ENCODE measurements around the gene STEEP1. TPM values are rescaled to one million over a fixed set of nuclear protein-coding genes. Genes with fewer than 3 reads are reported as not detected.

STEEP1 gene
- total RNA-seq, 6 experiments from 2014 or later = 4.5 to 13.9 (median 7.1) TPM

- peak overlapping the region; percentile 65 to 70 (median 66) for H3K4me3 ChIP-seq
- H3K4me1 ChIP-seq = no peaks in the 10 kb centered on the region
- no peaks in the 10 kb centered on the region for H3K9me3 ChIP-seq
- intact Hi-C loops (cut with DNase I) = no loop called here
- H3K27me3 ChIP-seq = no peaks in the 10 kb centered on the region
- H3K27ac ChIP-seq = peak overlapping the region; percentile 72 to 95 (median 90)
- TF ChIP-seq POLR2A (IDR thresholded peaks at IDR 0.05) (no peak), CTCF (IDR thresholded peaks at IDR 0.05) (no peak)
- DNase-seq (peak; percentile 50 to 61 (median 60)), ATAC-seq (peak; percentile 62 to 72 (median 66))
- WGBS (ENCODE audit: insufficient coverage, low coverage, low lambda C conversion rate, missing lambda C conversion rate) = 40% methylated on average over 39 of the region's 68 CpGs
- H3K36me3 ChIP-seq = no peaks in the 10 kb centered on the region
These were observed 40.5 kb upstream of the STEEP1 start for GRCh38 chrX:119605464-119606279.

- DNase-seq = no peak
- no peak for ATAC-seq
- intact Hi-C loops (cut with DNase I) = no loop called here
- TF ChIP-seq CTCF (IDR thresholded peaks at IDR 0.05) (no peak), POLR2A (IDR thresholded peaks at IDR 0.05) (no peak)
- 47% methylated on average over 17 of the region's 17 CpGs for WGBS (ENCODE audit: insufficient coverage, low coverage, low lambda C conversion rate, missing lambda C conversion rate)
- Histone ChIP-seq H3K4me1 (no peaks in the 10 kb centered on the region), H3K9me3 (no peaks in the 10 kb centered on the region), H3K27me3 (no peaks in the 10 kb centered on the region), H3K36me3 (no peaks in the 10 kb centered on the region), H3K27ac (no peak overlapping the region), H3K4me3 (peak overlapping the region; percentile 65 to 70 (median 66))
These were observed 39.7 kb upstream of the STEEP1 start for GRCh38 chrX:119604766-119605463.

- DNase-seq (no peak), ATAC-seq (no peak)
- H3K27ac ChIP-seq = no peak overlapping the region
- intact Hi-C loops (cut with DNase I) = no loop called here
- H3K27me3 ChIP-seq = no peaks in the 10 kb centered on the region
- TF ChIP-seq CTCF (IDR thresholded peaks at IDR 0.05) = no peak
- TF ChIP-seq POLR2A (IDR thresholded peaks at IDR 0.05) = no peak
- no peaks in the 10 kb centered on the region for H3K9me3 ChIP-seq
- no peaks in the 10 kb centered on the region for H3K4me1 ChIP-seq
- H3K4me3 ChIP-seq = no peak overlapping the region
- no peaks in the 10 kb centered on the region for H3K36me3 ChIP-seq
- WGBS (ENCODE audit: insufficient coverage, low coverage, low lambda C conversion rate, missing lambda C conversion rate) = 66% methylated on average over 9 of the region's 9 CpGs
These were observed 37.6 kb upstream of the STEEP1 start for GRCh38 chrX:119602701-119603255.

GRCh38 chrX:119589810-119590209 lies 24.6 kb upstream of the STEEP1 start:
- peaks cover 0 to 5% (median 0%) of the 10 kb centered on the region in 4 donors for H3K36me3 ChIP-seq
- H3K4me3 ChIP-seq = no peak overlapping the region
- ATAC-seq (no peak), DNase-seq (no peak)
- H3K27me3 ChIP-seq = no peaks in the 10 kb centered on the region
- TF ChIP-seq CTCF (IDR thresholded peaks at IDR 0.05) = no peak
- TF ChIP-seq POLR2A (IDR thresholded peaks at IDR 0.05) = no peak
- H3K27ac ChIP-seq = no peak overlapping the region
- 86% methylated on average over 5 of the region's 5 CpGs for WGBS (ENCODE audit: insufficient coverage, low coverage, low lambda C conversion rate, missing lambda C conversion rate)
- intact Hi-C loops (cut with DNase I) = no loop called here
- H3K4me1 ChIP-seq = no peaks in the 10 kb centered on the region
- H3K9me3 ChIP-seq = no peaks in the 10 kb centered on the region

All from right lobe of liver (tissue), 6 donors.